Panc1 (cell line): ENCODE measurements around the gene NUP210. TPM values are rescaled to one million over a fixed set of nuclear protein-coding genes. Genes with fewer than 3 reads are reported as not detected.

ENCODE experiments used
- ATAC-seq: fragments of 200-7000 bp; cut with Tn5 transposase; 2 replicates; pipeline ENCODE4 v1.9.1; 2020; ENCODE audit warnings: mild to moderate bottlenecking, moderate library complexity
- BruUV-seq: library from RNA; stranded (reverse); fragments of 400-500 nt; replicated peaks from 2 replicates; lab custom pipeline; 2021; lab: Mats Ljungman, UMichigan
- CTCF ChIA-PET: fragments of 300-600 bp; sonication (Branson Sonifier 250); formaldehyde crosslinking; loops from one replicate; lab custom pipeline; 2022; ENCODE audit warnings: antibody characterized with exemption; lab: Charles Lee
- POLR2A ChIA-PET: fragments of 300-600 bp; sonication (Branson Sonifier 250); formaldehyde crosslinking; loops from one replicate; lab custom pipeline; 2022; ENCODE audit warnings: antibody characterized with exemption; lab: Charles Lee
- DNase-seq: peaks from one replicate; pipeline ENCODE4 v3.0.0-alpha.2; 2010; ENCODE audit warnings: low read depth, low spot score
- H3K27ac ChIP-seq: 2 replicates; pipeline ENCODE4 v1.5.1; 2011; ENCODE audit warnings: mild to moderate bottlenecking, low read length, inconsistent platforms
- H3K27me3 ChIP-seq: fragments of 200-500 bp; sonication (Bioruptor generic); 2 replicates; pipeline ENCODE4 v1.6.0; 2014; ENCODE audit warnings: low read length, inconsistent platforms; ENCODE audit not compliant: control insufficient read depth, insufficient read depth
- H3K36me3 ChIP-seq: fragments of 200-500 bp; sonication (Bioruptor generic); 2 replicates; pipeline ENCODE4 v1.5.1; 2014; ENCODE audit warnings: inconsistent platforms, mild to moderate bottlenecking, low read length, moderate library complexity; ENCODE audit not compliant: control insufficient read depth, insufficient read depth
- H3K4me1 ChIP-seq: 2 replicates; pipeline ENCODE4 v1.5.1; 2011; ENCODE audit warnings: inconsistent platforms, mild to moderate bottlenecking, low read length, moderate library complexity; ENCODE audit not compliant: control insufficient read depth, insufficient read depth
- H3K4me3 ChIP-seq, 2 experiments: 2 replicates each; pipeline ENCODE4 v1.5.1; 2011 to 2012; ENCODE audit warnings: low read depth in 2 of 2, low read length in 2 of 2, mild to moderate bottlenecking in 2 of 2, inconsistent platforms in 1 of 2, moderate library complexity in 1 of 2
- H3K9me3 ChIP-seq: fragments of 200-500 bp; sonication (Bioruptor generic); 2 replicates; pipeline ENCODE4 v1.5.1; 2014; ENCODE audit warnings: low read depth, mild to moderate bottlenecking, inconsistent platforms, low read length, moderate library complexity; ENCODE audit not compliant: control insufficient read depth, insufficient read depth
- CTCF ChIP-seq: fragments of 450-650 bp; IDR thresholded peaks from 2 replicates; pipeline ENCODE4 v1.5.1; 2017; ENCODE audit warnings: mild to moderate bottlenecking
- POLR2AphosphoS5 ChIP-seq: IDR thresholded peaks from 2 replicates; pipeline ENCODE4 v1.6.1; 2012; ENCODE audit warnings: mild to moderate bottlenecking, low read depth, low read length, moderate library complexity
- SIN3A ChIP-seq: IDR thresholded peaks from 2 replicates; pipeline ENCODE4 v1.6.1; 2012; ENCODE audit warnings: low read depth, mild to moderate bottlenecking, low read length, moderate library complexity, borderline replicate concordance; ENCODE audit not compliant: insufficient read depth
- TCF7L2 ChIP-seq: IDR thresholded peaks from 2 replicates; pipeline ENCODE4 v1.6.1; 2011; ENCODE audit warnings: mild to moderate bottlenecking, low read depth, low read length, inconsistent platforms
- in situ Hi-C: cut with HindIII; loops from 2 replicates; pipeline ENCODE4 v1.10.0; 2016; ENCODE audit warnings: low sequenced_read_pairs, low pct_unique_long_range_greater_than_20kb
- intact Hi-C: fragments of 100-400 bp; cut with micrococcal nuclease; formaldehyde crosslinking; loops from one replicate; pipeline ENCODE4 v1.10.0; 2022; ENCODE audit not compliant: unreplicated experiment
- total RNA-seq: library from RNA; stranded (reverse); gene quantifications from one replicate; pipeline ENCODE4 v1.2.1, GENCODE V29; 2021; ENCODE audit not compliant: unreplicated experiment
- TF ChIP-seq, protein P1 (sequence below), 2 experiments: IDR thresholded peaks; 2 replicates each; pipeline ENCODE4 v1.6.1; 2011 to 2012; ENCODE audit warnings: low read depth in 2 of 2, control low read depth in 1 of 2, low read length in 1 of 2, mild to moderate bottlenecking in 1 of 2, moderate library complexity in 1 of 2; ENCODE audit not compliant: insufficient read depth in 1 of 2

The NUP210 gene
- total RNA-seq, 1 experiment from 2014 or later, result 36.8 TPM

DNA sequence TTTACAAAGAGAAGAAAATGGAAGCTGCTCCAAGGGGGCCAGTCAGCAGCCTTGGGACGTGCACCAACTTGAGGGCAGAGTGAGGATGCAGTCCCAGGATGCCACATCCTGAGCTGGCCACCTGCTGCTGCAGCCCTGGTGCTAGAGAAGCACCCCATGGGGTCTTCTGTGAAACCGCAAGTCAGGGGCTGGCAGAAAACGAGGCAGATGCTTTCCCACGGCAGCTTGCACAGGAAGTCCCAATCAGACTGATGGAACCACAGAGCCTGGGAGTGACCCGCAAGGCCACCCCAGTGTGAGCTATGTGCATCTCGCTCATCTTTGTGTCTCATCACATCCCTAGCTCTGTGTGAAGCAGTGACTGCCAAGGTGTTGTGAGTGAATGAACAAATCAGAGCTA, 76.5 kb downstream of the NUP210 start:
- H3K27ac ChIP-seq, result no peak overlapping the region
- no peak overlapping the region for H3K4me3 ChIP-seq
- H3K4me1 ChIP-seq, result no peaks in the 10 kb centered on the region
- no peaks in the 10 kb centered on the region for H3K27me3 ChIP-seq
- intact Hi-C loops (no loop called here), in situ Hi-C loops (no loop called here)
- CTCF ChIA-PET, result no interaction called here
- POLR2A ChIA-PET, result no interaction called here
- no TSS peak for BruUV-seq
- no peaks in the 10 kb centered on the region for H3K36me3 ChIP-seq
- ATAC-seq (no peak), DNase-seq (no peak)
- no peaks in the 10 kb centered on the region for H3K9me3 ChIP-seq
- TF ChIP-seq, protein P1, sequence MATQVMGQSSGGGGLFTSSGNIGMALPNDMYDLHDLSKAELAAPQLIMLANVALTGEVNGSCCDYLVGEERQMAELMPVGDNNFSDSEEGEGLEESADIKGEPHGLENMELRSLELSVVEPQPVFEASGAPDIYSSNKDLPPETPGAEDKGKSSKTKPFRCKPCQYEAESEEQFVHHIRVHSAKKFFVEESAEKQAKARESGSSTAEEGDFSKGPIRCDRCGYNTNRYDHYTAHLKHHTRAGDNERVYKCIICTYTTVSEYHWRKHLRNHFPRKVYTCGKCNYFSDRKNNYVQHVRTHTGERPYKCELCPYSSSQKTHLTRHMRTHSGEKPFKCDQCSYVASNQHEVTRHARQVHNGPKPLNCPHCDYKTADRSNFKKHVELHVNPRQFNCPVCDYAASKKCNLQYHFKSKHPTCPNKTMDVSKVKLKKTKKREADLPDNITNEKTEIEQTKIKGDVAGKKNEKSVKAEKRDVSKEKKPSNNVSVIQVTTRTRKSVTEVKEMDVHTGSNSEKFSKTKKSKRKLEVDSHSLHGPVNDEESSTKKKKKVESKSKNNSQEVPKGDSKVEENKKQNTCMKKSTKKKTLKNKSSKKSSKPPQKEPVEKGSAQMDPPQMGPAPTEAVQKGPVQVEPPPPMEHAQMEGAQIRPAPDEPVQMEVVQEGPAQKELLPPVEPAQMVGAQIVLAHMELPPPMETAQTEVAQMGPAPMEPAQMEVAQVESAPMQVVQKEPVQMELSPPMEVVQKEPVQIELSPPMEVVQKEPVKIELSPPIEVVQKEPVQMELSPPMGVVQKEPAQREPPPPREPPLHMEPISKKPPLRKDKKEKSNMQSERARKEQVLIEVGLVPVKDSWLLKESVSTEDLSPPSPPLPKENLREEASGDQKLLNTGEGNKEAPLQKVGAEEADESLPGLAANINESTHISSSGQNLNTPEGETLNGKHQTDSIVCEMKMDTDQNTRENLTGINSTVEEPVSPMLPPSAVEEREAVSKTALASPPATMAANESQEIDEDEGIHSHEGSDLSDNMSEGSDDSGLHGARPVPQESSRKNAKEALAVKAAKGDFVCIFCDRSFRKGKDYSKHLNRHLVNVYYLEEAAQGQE (IDR thresholded peaks at IDR 0.05; ENCODE audit: insufficient read depth in 1 of 2, low read depth in 2 of 2, low read length in 1 of 2), result no peak
- no peak for TF ChIP-seq POLR2AphosphoS5
- TF ChIP-seq TCF7L2, result no peak
- no peak for TF ChIP-seq CTCF
- no peak for TF ChIP-seq SIN3A

DNA sequence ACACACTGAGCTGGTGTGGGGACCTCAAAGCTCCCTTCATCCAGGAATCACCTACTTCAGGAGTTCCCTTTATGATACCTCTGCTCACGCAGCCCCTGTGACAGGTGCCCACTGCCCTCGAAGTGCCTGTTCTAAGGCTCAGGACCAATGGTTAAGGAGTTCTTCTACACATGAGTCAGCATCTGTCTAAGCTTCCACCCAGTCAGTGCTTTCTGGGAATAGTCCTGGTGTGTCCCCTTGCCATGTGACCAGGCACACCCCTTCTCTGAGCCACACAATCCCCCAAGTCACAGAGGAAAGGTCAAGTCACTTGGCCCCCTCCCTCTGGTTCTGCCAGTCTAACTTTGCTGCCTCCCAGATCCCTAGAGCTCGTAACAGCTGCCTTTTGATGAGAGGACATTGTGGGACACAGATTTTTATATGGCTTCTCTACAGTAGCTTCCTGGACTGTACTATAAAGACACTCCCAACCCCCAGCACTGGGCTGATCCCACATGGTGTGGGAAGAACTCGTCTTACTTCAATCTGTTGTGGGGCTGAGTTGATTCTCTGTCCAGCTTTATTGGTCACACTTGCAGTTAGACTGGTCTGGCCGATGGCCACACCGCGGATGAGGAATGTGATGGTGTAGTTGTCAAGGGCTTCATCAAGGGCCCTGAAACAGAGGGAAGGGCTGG, 78.8 kb downstream of the NUP210 start:
- no peaks in the 10 kb centered on the region for H3K36me3 ChIP-seq
- DNase-seq, result no peak
- no peaks in the 10 kb centered on the region for H3K4me1 ChIP-seq
- ATAC-seq, result no peak
- CTCF ChIA-PET, result no interaction called here
- POLR2A ChIA-PET, result no interaction called here
- intact Hi-C loops, result no loop called here
- no peaks in the 10 kb centered on the region for H3K27me3 ChIP-seq
- in situ Hi-C loops, result no loop called here
- no peak overlapping the region for H3K27ac ChIP-seq
- no peaks in the 10 kb centered on the region for H3K9me3 ChIP-seq
- BruUV-seq, result no TSS peak
- no peak overlapping the region for H3K4me3 ChIP-seq
- TF ChIP-seq, protein P1 (IDR thresholded peaks at IDR 0.05; ENCODE audit: insufficient read depth in 1 of 2, low read depth in 2 of 2, low read length in 1 of 2), result no peak
- TF ChIP-seq SIN3A (no peak), CTCF (no peak)
